Neural progenitor cell (in vitro differentiated cells): Measurements from ENCODE around the gene RAB6B. TPM values are rescaled to one million over a fixed set of nuclear protein-coding genes. Genes with fewer than 3 reads are reported as not detected.

ENCODE experiments used
- DNase-seq: peaks from one replicate; pipeline ENCODE4 v3.0.0-alpha.2; 2016; ENCODE audit warnings: low spot score
- H2AFZ ChIP-seq: fragments of 200-600 bp; sonication (generic); replicated peaks from 2 replicates; pipeline ENCODE4 v1.6.1; 2016; ENCODE audit warnings: antibody characterized with exemption
- H3F3A ChIP-seq: fragments of 200-600 bp; sonication (generic); 2 replicates; pipeline ENCODE4 v1.6.1; 2016; ENCODE audit warnings: antibody characterized with exemption, low read depth
- H3K27ac ChIP-seq: fragments of 200-600 bp; sonication (generic); 2 replicates; pipeline ENCODE4 v1.5.1; 2016; ENCODE audit warnings: mild to moderate bottlenecking
- H3K27me3 ChIP-seq: fragments of 200-600 bp; sonication (generic); 2 replicates; pipeline ENCODE4 v1.6.1; 2016; ENCODE audit warnings: mild to moderate bottlenecking, moderate library complexity
- H3K36me3 ChIP-seq: fragments of 200-600 bp; sonication (generic); 2 replicates; pipeline ENCODE4 v1.5.1; 2016
- H3K4me1 ChIP-seq: fragments of 200-600 bp; sonication (generic); 2 replicates; pipeline ENCODE4 v1.6.1; 2016; ENCODE audit warnings: mixed run types
- H3K4me2 ChIP-seq: fragments of 200-600 bp; sonication (generic); 2 replicates; pipeline ENCODE4 v1.6.1; 2016
- H3K4me3 ChIP-seq: fragments of 200-600 bp; sonication (generic); 2 replicates; pipeline ENCODE4 v1.5.1; 2016
- H3K79me2 ChIP-seq: fragments of 200-600 bp; sonication (generic); 2 replicates; pipeline ENCODE4 v1.6.1; 2016; ENCODE audit warnings: low read depth
- H3K9ac ChIP-seq: fragments of 200-600 bp; sonication (generic); 2 replicates; pipeline ENCODE4 v1.6.1; 2016
- H3K9me3 ChIP-seq: fragments of 200-600 bp; sonication (generic); 2 replicates; pipeline ENCODE4 v1.5.1; 2016; ENCODE audit warnings: low read depth
- H4K20me1 ChIP-seq: fragments of 200-600 bp; sonication (generic); 2 replicates; pipeline ENCODE4 v1.6.1; 2016; ENCODE audit warnings: low read depth
- H3K27ac Mint-ChIP-seq: 3 replicates; pipeline ENCODE4 v1.8.0; 2021; ENCODE audit warnings: mixed read lengths
- H3K27me3 Mint-ChIP-seq: 2 replicates; pipeline ENCODE4 v1.8.0; 2022; ENCODE audit warnings: low read depth, mild to moderate bottlenecking, inconsistent platforms, moderate library complexity, mixed read lengths; ENCODE audit not compliant: insufficient read depth
- H3K36me3 Mint-ChIP-seq: 3 replicates; pipeline ENCODE4 v1.8.0; 2021; ENCODE audit warnings: mixed read lengths
- H3K4me1 Mint-ChIP-seq: 3 replicates; pipeline ENCODE4 v1.8.0; 2021; ENCODE audit warnings: mixed read lengths
- H3K4me3 Mint-ChIP-seq: 3 replicates; pipeline ENCODE4 v1.8.0; 2021; ENCODE audit warnings: mild to moderate bottlenecking, moderate library complexity, mixed read lengths
- H3K9me3 Mint-ChIP-seq: 3 replicates; pipeline ENCODE4 v1.8.0; 2020; ENCODE audit warnings: mixed read lengths
- CTCF ChIP-seq: fragments of 200-600 bp; sonication (generic); IDR thresholded peaks from 2 replicates; pipeline ENCODE4 v1.5.1; 2017; ENCODE audit warnings: antibody characterized with exemption, mild to moderate bottlenecking
- EZH2 ChIP-seq: fragments of 200-600 bp; sonication (generic); IDR thresholded peaks from 2 replicates; pipeline ENCODE4 v1.6.1; 2017; ENCODE audit warnings: antibody characterized with exemption, mild to moderate bottlenecking, moderate library complexity
- EZH2phosphoT487 ChIP-seq: fragments of 200-600 bp; sonication (generic); IDR thresholded peaks from 2 replicates; pipeline ENCODE4 v1.6.1; 2017; ENCODE audit warnings: antibody characterized with exemption
- total RNA-seq: library from RNA; depleted of rRNA; stranded (reverse); fragments of >200 nt; gene quantifications from 2 replicates; pipeline ENCODE4 v1.2.3, GENCODE V29; 2015; ENCODE audit warnings: low replicate concordance

Gene RAB6B
- total RNA-seq, 1 donor from 2014 or later, result 7.7 TPM

DNA sequence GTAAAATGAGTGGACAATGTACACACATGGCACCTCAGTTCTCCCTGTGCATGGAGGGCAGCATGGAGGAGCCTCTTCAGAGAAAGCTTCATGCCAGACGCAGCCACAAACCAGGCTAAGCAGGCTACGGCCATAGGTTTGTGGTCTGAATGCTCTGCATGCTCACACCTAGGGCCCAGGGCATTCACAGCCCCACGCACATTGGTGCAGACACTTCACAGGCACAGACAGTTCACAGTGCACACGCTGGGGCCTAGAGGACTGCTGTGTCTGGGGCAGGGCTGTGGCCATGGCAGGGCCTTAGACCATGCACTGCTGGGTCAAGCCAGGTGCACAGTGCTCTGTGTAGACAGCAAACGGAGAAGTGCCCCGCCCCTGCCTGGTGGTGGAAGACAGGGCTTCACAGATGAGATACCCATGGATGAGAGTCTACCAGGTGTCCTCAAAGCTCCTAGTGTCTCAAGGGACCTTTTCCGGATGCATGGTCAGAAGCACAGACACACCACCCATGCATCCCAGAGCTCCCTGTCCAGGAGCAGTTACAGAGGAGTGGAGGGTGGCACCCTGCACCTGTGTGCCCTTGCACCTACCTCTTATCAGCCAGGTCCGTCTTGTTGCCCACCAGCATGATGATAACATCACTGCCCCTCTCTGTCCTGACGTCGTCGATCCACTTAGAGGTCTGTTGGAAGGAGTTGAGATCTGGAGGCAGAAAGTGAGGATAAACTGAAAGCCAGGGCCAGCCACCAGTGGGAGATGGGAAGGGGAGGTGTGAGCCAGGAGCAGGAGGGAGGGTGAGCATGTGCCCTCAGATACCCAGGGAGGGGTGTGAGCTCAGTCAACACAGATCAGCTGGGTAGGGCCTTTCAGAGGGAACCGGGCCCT, 56.5 kb downstream of the RAB6B start:
- no peak overlapping the region for H2AFZ ChIP-seq
- no peak for DNase-seq
- no peak overlapping the region for H3K4me3 ChIP-seq
- H3K27me3 Mint-ChIP-seq, result peaks cover 3% of the 10 kb centered on the region
- H3K9ac ChIP-seq, result no peak overlapping the region
- H3K27ac ChIP-seq, result no peak overlapping the region
- H3K27ac Mint-ChIP-seq, result no peak overlapping the region
- H3K36me3 ChIP-seq, result no peaks in the 10 kb centered on the region
- H3K9me3 ChIP-seq, result no peaks in the 10 kb centered on the region
- H3K4me3 Mint-ChIP-seq, result no peak overlapping the region
- peaks cover 4% of the 10 kb centered on the region for H3K36me3 Mint-ChIP-seq
- no peaks in the 10 kb centered on the region for H3K79me2 ChIP-seq
- peaks cover 1% of the 10 kb centered on the region for H4K20me1 ChIP-seq
- no peak for TF ChIP-seq EZH2
- no peak for TF ChIP-seq CTCF
- no peak for TF ChIP-seq EZH2phosphoT487
- peaks cover 9% of the 10 kb centered on the region for H3K27me3 ChIP-seq
- no peaks in the 10 kb centered on the region for H3K4me1 ChIP-seq
- no peak overlapping the region for H3K4me2 ChIP-seq
- H3F3A ChIP-seq, result no peaks in the 10 kb centered on the region
- no peaks in the 10 kb centered on the region for H3K4me1 Mint-ChIP-seq
- no peaks in the 10 kb centered on the region for H3K9me3 Mint-ChIP-seq

- H3K9ac ChIP-seq, result no peak overlapping the region
- peaks cover 3% of the 10 kb centered on the region for H3K27me3 Mint-ChIP-seq
- H2AFZ ChIP-seq, result no peak overlapping the region
- no peak for TF ChIP-seq EZH2phosphoT487
- no peak for TF ChIP-seq EZH2
- TF ChIP-seq CTCF, result no peak
- no peaks in the 10 kb centered on the region for H4K20me1 ChIP-seq
- no peak overlapping the region for H3K4me3 Mint-ChIP-seq
- no peak overlapping the region for H3K4me2 ChIP-seq
- H3F3A ChIP-seq, result no peaks in the 10 kb centered on the region
- H3K27ac ChIP-seq, result no peak overlapping the region
- H3K4me3 ChIP-seq, result no peak overlapping the region
- DNase-seq, result no peak
- H3K36me3 ChIP-seq, result no peaks in the 10 kb centered on the region
- H3K27me3 ChIP-seq, result peaks cover 2% of the 10 kb centered on the region
- H3K9me3 Mint-ChIP-seq, result no peaks in the 10 kb centered on the region
- no peaks in the 10 kb centered on the region for H3K9me3 ChIP-seq
- H3K4me1 ChIP-seq, result no peaks in the 10 kb centered on the region
- H3K27ac Mint-ChIP-seq, result no peak overlapping the region
- no peaks in the 10 kb centered on the region for H3K4me1 Mint-ChIP-seq
- H3K79me2 ChIP-seq, result no peaks in the 10 kb centered on the region
- H3K36me3 Mint-ChIP-seq, result peaks cover 4% of the 10 kb centered on the region
Measured at GRCh38 chr3:133838296-133838789, 57.3 kb downstream of the RAB6B start.

DNA sequence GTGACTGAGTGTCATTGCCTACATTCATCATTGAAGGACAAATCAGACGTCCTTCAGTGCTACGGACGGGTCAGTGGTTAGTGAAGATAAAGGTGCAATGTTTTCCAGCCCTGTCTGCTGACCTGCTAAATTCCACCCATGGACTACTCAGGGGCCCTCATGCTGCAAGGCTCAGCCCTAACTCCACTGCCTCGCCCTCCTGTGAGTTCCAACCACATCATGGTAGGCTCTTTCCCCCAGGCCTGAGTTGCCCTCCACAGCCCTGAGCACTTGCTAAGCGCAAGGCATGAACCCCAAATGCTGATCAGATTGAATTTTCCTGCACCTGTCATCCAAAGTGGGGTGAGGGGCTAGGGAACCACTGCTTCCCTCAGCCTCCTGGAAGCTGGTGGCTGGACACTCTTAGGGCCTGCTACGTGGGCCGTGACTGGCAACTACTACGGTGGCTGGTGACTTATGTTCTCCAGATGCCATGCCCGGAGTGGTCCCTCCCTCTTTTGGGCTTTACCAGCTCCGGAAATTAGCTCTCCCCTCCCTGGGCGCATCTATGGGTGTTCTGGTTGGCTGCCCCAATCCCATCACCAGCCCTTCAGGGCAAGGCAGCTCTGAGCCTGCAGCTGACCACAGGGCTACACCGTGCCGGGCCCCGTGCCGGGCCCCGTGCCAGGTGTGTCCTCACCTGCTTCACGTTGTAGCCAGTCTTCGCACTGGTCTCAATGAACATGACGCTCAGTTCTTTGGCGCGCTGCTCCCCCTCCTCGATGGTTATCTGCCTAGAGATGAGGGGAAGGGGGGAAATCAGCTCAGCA, 58.0 kb downstream of the RAB6B start:
- no peaks in the 10 kb centered on the region for H3K9me3 ChIP-seq
- H3K27me3 ChIP-seq, result no peaks in the 10 kb centered on the region
- no peaks in the 10 kb centered on the region for H4K20me1 ChIP-seq
- no peak overlapping the region for H3K27ac ChIP-seq
- H3K9ac ChIP-seq, result no peak overlapping the region
- no peak for DNase-seq
- H3K4me1 ChIP-seq, result no peaks in the 10 kb centered on the region
- peaks cover 3% of the 10 kb centered on the region for H3K27me3 Mint-ChIP-seq
- no peak overlapping the region for H3K4me3 ChIP-seq
- H3K36me3 Mint-ChIP-seq, result peaks cover 4% of the 10 kb centered on the region
- H3K4me3 Mint-ChIP-seq, result no peak overlapping the region
- no peak overlapping the region for H2AFZ ChIP-seq
- H3K4me2 ChIP-seq, result no peak overlapping the region
- H3K4me1 Mint-ChIP-seq, result no peaks in the 10 kb centered on the region
- H3K9me3 Mint-ChIP-seq, result no peaks in the 10 kb centered on the region
- H3K79me2 ChIP-seq, result no peaks in the 10 kb centered on the region
- H3F3A ChIP-seq, result no peaks in the 10 kb centered on the region
- H3K27ac Mint-ChIP-seq, result no peak overlapping the region
- TF ChIP-seq EZH2phosphoT487 (no peak), EZH2 (no peak), CTCF (no peak)
- H3K36me3 ChIP-seq, result no peaks in the 10 kb centered on the region
